Endometrium (tissue), 2 donors: ENCODE measurements around the gene KCNA5.

Experiments
- FAIRE-seq: peaks from 2 replicates; lab custom pipeline; 2012; peaks lifted over from hg19 to GRCh38; lab: Jason Lieb, UNC
- donor health status: control.
- donor health status: control.

Gene KCNA5

GRCh38 chr12:5027046-5027821 is 16.4 kb upstream of the KCNA5 start:
- FAIRE-seq = no peak

GRCh38 chr12:5030066-5030465 is 13.6 kb upstream of the KCNA5 start:
- FAIRE-seq = no peak

- FAIRE-seq = no peak
These were observed 12.4 kb upstream of the KCNA5 start for GRCh38 chr12:5031242-5031641.

DNA sequence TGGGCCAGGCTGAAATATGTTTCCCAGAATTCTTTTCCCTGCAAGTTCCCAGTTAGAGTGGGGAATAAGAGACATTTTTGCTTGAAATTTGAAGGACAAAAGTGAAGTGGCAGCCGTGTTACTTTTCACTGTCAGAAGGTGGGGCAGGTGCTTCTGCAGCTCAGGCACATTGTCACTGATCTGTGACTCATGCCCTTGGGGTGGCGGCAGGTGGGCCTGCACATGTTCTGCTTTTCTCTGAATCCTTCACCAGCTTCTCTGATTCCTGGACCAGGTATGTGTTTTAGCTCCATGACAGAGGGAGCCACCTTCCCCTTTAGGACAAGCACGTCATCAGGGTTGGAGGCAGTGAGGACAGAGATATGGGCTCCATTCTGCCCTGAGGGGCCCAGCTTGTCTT is 11.7 kb upstream of the KCNA5 start:
- no peak for FAIRE-seq

- FAIRE-seq = no peak
These were observed 10.9 kb upstream of the KCNA5 start for GRCh38 chr12:5032821-5033220.

GRCh38 chr12:5033883-5034282 is 9.8 kb upstream of the KCNA5 start:
- no peak for FAIRE-seq

DNA sequence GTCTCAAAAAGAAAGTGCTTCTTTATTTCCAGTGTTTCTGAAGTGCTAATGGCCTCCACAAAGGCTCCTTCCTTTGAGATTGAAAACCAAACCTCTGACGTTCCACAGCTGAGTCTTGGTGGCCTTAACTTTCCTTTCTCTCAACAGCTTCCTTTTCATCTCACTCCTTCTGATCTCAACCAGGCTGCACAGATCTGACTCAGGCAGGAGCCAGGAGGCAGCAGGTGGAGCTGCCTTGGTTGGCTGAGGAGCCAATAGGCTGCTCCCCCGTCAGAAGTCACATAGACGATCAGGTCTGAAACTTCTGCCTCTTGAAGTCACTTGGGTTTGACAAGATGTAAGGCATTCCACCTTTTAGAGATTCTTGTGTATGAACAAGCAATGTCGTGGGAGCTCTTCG is 9.1 kb upstream of the KCNA5 start:
- no peak for FAIRE-seq

GRCh38 chr12:5035618-5036017 is 8.1 kb upstream of the KCNA5 start:
- no peak for FAIRE-seq

GRCh38 chr12:5036031-5036430 is 7.6 kb upstream of the KCNA5 start:
- FAIRE-seq = no peak

DNA sequence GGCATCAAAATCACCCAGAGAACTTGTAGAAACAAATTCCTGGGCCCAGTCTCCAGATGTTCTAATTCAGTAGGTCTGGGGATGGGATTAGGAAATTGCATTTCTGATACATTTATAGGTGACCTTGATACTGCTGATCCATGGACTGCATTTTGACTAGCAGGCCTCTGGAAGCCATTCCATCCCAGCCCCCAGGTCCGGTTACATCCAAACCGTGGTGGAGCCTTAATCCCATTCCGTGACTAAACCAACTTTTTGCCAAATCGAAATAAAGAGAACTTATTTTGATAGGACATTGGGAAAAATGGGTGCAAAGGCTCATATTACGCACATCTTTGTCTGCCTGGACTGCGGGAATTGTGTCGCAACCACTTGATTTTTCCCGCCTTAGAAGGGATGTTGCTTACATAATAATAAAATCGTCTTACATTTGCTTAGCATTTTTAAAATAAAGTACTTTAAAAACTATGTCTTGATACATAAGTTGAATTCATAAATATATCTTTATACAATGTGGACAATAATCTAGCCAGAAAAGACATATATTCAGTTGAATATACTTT is 5.8 kb upstream of the KCNA5 start:
- FAIRE-seq = no peak

GRCh38 chr12:5038781-5039311 is 4.8 kb upstream of the KCNA5 start:
- FAIRE-seq = no peak

DNA sequence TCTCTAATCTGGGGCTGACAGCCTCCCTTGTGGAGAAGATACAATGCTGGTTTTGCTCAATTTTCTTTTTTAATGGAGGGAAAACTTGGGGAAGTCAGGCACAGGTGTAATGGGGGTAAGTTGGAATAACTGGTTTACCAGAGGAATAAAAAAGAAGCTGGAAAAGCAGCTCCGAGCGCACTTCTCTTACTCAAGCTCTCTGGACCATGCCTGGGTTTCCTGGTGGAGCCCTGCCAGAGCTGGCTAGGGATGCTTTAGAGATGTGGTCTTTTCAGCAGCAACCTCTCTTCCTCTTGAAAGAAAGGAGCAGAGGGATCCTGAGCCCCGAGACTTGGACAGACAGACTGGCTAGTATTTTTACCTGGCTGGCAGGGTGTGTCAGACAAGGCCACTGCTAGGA is 3.9 kb upstream of the KCNA5 start:
- no peak for FAIRE-seq

- FAIRE-seq = no peak
These were observed 3.3 kb upstream of the KCNA5 start for GRCh38 chr12:5040368-5040767.

- FAIRE-seq = no peak
These were observed 979 bp downstream of the KCNA5 start for GRCh38 chr12:5044420-5045295.

GRCh38 chr12:5047094-5047493 is 3.4 kb downstream of the KCNA5 start:
- no peak for FAIRE-seq

DNA sequence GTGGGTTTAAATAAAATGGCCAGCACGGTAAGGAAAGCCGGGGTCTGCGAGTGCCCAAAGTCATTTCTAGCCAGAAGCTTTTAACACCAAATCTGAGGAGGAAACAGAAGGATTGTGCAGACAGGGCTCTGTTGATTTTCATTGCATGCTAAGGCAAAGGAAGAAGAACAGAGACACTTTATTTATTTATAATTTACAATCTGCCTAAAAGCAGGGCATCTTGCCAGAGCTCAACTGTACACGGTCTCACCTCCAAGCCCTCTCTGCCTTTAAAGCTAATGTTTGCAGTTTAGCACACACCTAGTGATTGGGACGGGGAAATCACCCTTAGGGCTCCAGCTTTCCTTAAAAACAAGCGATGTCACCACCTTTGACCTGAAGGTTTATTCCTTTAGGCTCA is 4.0 kb downstream of the KCNA5 start:
- FAIRE-seq = no peak

DNA sequence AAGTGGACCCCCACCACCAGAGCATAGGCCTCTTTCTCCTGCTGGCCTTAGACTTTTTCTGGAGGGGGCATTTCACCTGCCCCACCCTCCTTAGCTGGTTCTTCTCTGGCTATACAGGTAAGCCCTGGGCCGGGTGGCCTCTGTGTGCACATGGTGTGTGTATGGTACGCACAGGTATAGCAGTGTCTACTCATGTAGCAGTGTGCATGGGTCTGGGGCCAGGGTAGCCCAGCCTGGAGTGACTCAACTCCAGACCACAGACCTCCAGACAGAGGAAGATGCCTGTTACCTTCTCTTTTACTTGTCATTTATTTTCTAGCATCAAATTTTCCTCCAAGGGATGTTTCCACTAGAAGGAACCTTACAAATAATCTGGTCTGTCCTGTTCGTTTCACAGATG is 6.9 kb downstream of the KCNA5 start:
- FAIRE-seq = no peak

GRCh38 chr12:5051334-5051733 is 7.7 kb downstream of the KCNA5 start:
- no peak for FAIRE-seq

- FAIRE-seq = no peak
These were observed 8.2 kb downstream of the KCNA5 start for GRCh38 chr12:5051913-5052312.

GRCh38 chr12:5052348-5052747 is 8.7 kb downstream of the KCNA5 start:
- FAIRE-seq = no peak

GRCh38 chr12:5059358-5059757 is 15.7 kb downstream of the KCNA5 start:
- no peak for FAIRE-seq

DNA sequence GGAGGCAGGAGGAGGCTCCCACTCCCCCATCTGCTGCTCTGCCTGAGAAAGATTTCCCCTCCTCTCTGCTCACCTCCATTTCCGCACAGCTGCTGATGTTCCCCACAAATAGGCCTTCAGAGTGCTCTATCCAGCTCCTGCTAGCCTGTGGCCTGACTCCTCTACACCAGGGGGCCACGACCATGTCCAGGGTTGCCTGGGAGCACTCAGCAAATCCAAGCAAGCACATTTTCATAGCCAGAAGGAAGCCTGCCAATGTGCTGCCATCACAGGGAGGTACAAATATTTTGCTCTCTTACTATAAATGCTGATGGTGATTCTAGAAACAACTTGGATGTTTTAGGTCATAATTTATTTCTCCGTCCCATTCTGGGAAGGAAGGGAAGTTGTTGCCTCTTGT is 17.3 kb downstream of the KCNA5 start:
- FAIRE-seq = no peak

GRCh38 chr12:5063149-5063548 is 19.5 kb downstream of the KCNA5 start:
- FAIRE-seq = no peak
